Effector CD4-positive, alpha-beta T cell (primary cell): ENCODE measurements around the gene SKIC3.

Experiments
- DNase-seq: peaks from one replicate; pipeline ENCODE4 v3.0.0-alpha.2; 2020

SKIC3 gene

GRCh38 chr5:95530416-95530815 is 24.4 kb downstream of the SKIC3 start:
- DNase-seq, result no peak

- DNase-seq, result no peak
Observed at GRCh38 chr5:95528565-95528964, 26.2 kb downstream of the SKIC3 start.

- DNase-seq, result no peak
Observed at GRCh38 chr5:95526871-95527270, 27.9 kb downstream of the SKIC3 start.

GRCh38 chr5:95524423-95524822 is 30.4 kb downstream of the SKIC3 start:
- no peak for DNase-seq

GRCh38 chr5:95520206-95520605 is 34.6 kb downstream of the SKIC3 start:
- DNase-seq, result no peak

- no peak for DNase-seq
Observed at GRCh38 chr5:95519681-95520080, 35.1 kb downstream of the SKIC3 start.

- no peak for DNase-seq
Observed at GRCh38 chr5:95519151-95519550, 35.6 kb downstream of the SKIC3 start.

GRCh38 chr5:95518417-95518816 is 36.4 kb downstream of the SKIC3 start:
- no peak for DNase-seq

- DNase-seq, result no peak
Observed at GRCh38 chr5:95511606-95512005, 43.2 kb downstream of the SKIC3 start.

- no peak for DNase-seq
Observed at GRCh38 chr5:95508550-95508949, 46.2 kb downstream of the SKIC3 start.
